ENCODE results near the gene IPO13. TPM values are rescaled to one million over a fixed set of nuclear protein-coding genes. Genes with fewer than 3 reads are reported as not detected.

IPO13 gene
- total and polyA plus RNA-seq, 2 donors (not counting 1 experiment from before 2014, with no cell fraction given): 12.8 to 18.5 TPM

GRCh38 chr1:43958351-43959255 is 11.9 kb downstream of the IPO13 start:
- Histone ChIP-seq H3K79me2 (ENCODE audit: control insufficient read depth, insufficient read depth, low read length) (no peaks in the 10 kb centered on the region), H3K4me3 (replicated peaks in 1 of 4; ENCODE audit: control extremely low read depth in 1 of 4, insufficient read depth in 1 of 4, low read depth in 3 of 4, low read length in 4 of 4) (no peak overlapping the region), H3K27me3 (ENCODE audit: control insufficient read depth, insufficient read depth, low read length) (no peaks in the 10 kb centered on the region), H3K27ac (ENCODE audit: insufficient read depth, low read length) (no peak overlapping the region), H3K4me1 (ENCODE audit: control insufficient read depth, extremely low read depth, insufficient read depth, low read length) (no peaks in the 10 kb centered on the region), H3K9ac (ENCODE audit: insufficient read depth, low read length) (no peak overlapping the region), H3K36me3 (ENCODE audit: control insufficient read depth, insufficient read depth, low read length) (peaks cover 20% of the 10 kb centered on the region), H3K9me3 (ENCODE audit: control insufficient read depth, insufficient read depth, low read depth, low read length) (no peaks in the 10 kb centered on the region), H3K4me2 (ENCODE audit: extremely low read depth, insufficient read depth, low read length) (no peak overlapping the region), H4K20me1 (ENCODE audit: control insufficient read depth, extremely low read depth, insufficient read depth, low read length) (no peaks in the 10 kb centered on the region), H2AFZ (ENCODE audit: low read length) (no peak overlapping the region)
- DNase-seq (ENCODE audit: low read depth in 2 of 2): no peak
- no peak for TF ChIP-seq EZH2 (IDR thresholded peaks at IDR 0.05; ENCODE audit: low read length, missing control alignments)
- TF ChIP-seq CTCF (conservative IDR thresholded peaks at IDR 0.05 in 1 of 2, IDR thresholded peaks at IDR 0.05 in 1 of 2; ENCODE audit: low read depth in 1 of 2, low read length in 2 of 2): no peak

GRCh38 chr1:43960798-43961197 is 14.0 kb downstream of the IPO13 start:
- Histone ChIP-seq H4K20me1 (ENCODE audit: control insufficient read depth, extremely low read depth, insufficient read depth, low read length) (no peaks in the 10 kb centered on the region), H3K4me3 (replicated peaks in 1 of 4; ENCODE audit: control extremely low read depth in 1 of 4, insufficient read depth in 1 of 4, low read depth in 3 of 4, low read length in 4 of 4) (no peak overlapping the region), H3K36me3 (ENCODE audit: control insufficient read depth, insufficient read depth, low read length) (peaks cover 20% of the 10 kb centered on the region), H3K9ac (ENCODE audit: insufficient read depth, low read length) (no peak overlapping the region), H3K79me2 (ENCODE audit: control insufficient read depth, insufficient read depth, low read length) (no peaks in the 10 kb centered on the region), H3K4me1 (ENCODE audit: control insufficient read depth, extremely low read depth, insufficient read depth, low read length) (no peaks in the 10 kb centered on the region), H3K4me2 (ENCODE audit: extremely low read depth, insufficient read depth, low read length) (no peak overlapping the region), H3K9me3 (ENCODE audit: control insufficient read depth, insufficient read depth, low read depth, low read length) (no peaks in the 10 kb centered on the region), H3K27ac (ENCODE audit: insufficient read depth, low read length) (no peak overlapping the region), H3K27me3 (ENCODE audit: control insufficient read depth, insufficient read depth, low read length) (no peaks in the 10 kb centered on the region), H2AFZ (ENCODE audit: low read length) (no peak overlapping the region)
- no peak for TF ChIP-seq CTCF (conservative IDR thresholded peaks at IDR 0.05 in 1 of 2, IDR thresholded peaks at IDR 0.05 in 1 of 2; ENCODE audit: low read depth in 1 of 2, low read length in 2 of 2)
- no peak for TF ChIP-seq EZH2 (IDR thresholded peaks at IDR 0.05; ENCODE audit: low read length, missing control alignments)
- DNase-seq (ENCODE audit: low read depth in 2 of 2): no peak

- H3K9me3 ChIP-seq (ENCODE audit: control insufficient read depth, insufficient read depth, low read depth, low read length): no peaks in the 10 kb centered on the region
- no peak for DNase-seq (ENCODE audit: low read depth in 2 of 2)
- H3K79me2 ChIP-seq (ENCODE audit: control insufficient read depth, insufficient read depth, low read length): no peaks in the 10 kb centered on the region
- TF ChIP-seq CTCF (conservative IDR thresholded peaks at IDR 0.05 in 1 of 2, IDR thresholded peaks at IDR 0.05 in 1 of 2; ENCODE audit: low read depth in 1 of 2, low read length in 2 of 2) (no peak), EZH2 (IDR thresholded peaks at IDR 0.05; ENCODE audit: low read length, missing control alignments) (no peak)
- no peak overlapping the region for H3K9ac ChIP-seq (ENCODE audit: insufficient read depth, low read length)
- no peaks in the 10 kb centered on the region for H3K27me3 ChIP-seq (ENCODE audit: control insufficient read depth, insufficient read depth, low read length)
- no peak overlapping the region for H2AFZ ChIP-seq (ENCODE audit: low read length)
- H3K4me2 ChIP-seq (ENCODE audit: extremely low read depth, insufficient read depth, low read length): no peak overlapping the region
- no peaks in the 10 kb centered on the region for H4K20me1 ChIP-seq (ENCODE audit: control insufficient read depth, extremely low read depth, insufficient read depth, low read length)
- H3K27ac ChIP-seq (ENCODE audit: insufficient read depth, low read length): no peak overlapping the region
- H3K36me3 ChIP-seq (ENCODE audit: control insufficient read depth, insufficient read depth, low read length): peaks cover 20% of the 10 kb centered on the region
- no peaks in the 10 kb centered on the region for H3K4me1 ChIP-seq (ENCODE audit: control insufficient read depth, extremely low read depth, insufficient read depth, low read length)
- H3K4me3 ChIP-seq (replicated peaks in 1 of 4; ENCODE audit: control extremely low read depth in 1 of 4, insufficient read depth in 1 of 4, low read depth in 3 of 4, low read length in 4 of 4): no peak overlapping the region
These were observed 14.9 kb downstream of the IPO13 start for GRCh38 chr1:43961692-43962091.
